HG02642 (cell line): ENCODE data around the gene RFC5.
"Not testable (repeated sequence)": the region's sequence is repeated elsewhere in the genome, so short reads cannot be mapped to it uniquely, and the experiment has no call there.

Source experiments
- ATAC-seq: cut with Tn5 transposase; IDR thresholded peaks from one replicate; pipeline ENCODE4 v1.9.1; 2021; ENCODE audit warnings: mild to moderate bottlenecking; ENCODE audit not compliant: unreplicated experiment, poor library complexity

Gene RFC5

DNA sequence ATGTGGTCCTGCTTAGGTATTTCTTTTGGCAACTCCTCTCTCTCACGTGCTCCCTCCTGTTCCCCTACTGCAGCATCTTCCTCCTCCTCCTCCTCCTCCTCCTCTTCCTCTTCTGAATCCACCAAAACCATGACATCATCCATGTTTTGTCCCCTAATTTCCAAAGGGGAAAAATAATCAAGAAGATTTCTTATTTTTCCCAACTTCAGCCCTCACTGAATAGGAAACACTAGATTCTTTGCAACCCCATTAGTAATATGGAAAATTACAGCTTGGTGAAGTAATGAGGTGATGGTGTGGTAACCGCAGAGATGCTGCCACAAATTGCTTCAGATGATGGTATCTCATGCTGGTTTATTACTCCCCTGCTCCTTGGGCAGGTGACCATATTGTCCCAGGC is 51.9 kb downstream of the RFC5 start:
- ATAC-seq, result no peak

DNA sequence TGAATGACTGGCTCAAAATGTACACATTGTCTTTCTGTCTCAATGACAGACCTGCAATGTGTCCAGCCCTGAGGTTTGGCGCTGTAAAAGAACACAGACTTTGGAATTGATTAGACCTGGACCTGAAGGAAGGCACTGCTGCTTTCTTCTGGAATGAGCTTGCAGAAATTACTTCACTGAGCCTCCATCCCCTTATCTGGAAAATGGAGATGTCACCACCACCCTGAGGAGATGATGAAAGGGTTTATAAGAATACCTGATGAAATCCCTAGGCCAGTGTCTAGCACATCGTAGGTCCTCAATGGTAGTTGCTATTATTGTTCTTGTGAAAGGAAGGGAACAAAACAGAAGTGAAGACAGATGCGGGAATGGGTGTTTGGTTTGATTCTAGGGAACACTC is 54.1 kb downstream of the RFC5 start:
- ATAC-seq, result no peak

DNA sequence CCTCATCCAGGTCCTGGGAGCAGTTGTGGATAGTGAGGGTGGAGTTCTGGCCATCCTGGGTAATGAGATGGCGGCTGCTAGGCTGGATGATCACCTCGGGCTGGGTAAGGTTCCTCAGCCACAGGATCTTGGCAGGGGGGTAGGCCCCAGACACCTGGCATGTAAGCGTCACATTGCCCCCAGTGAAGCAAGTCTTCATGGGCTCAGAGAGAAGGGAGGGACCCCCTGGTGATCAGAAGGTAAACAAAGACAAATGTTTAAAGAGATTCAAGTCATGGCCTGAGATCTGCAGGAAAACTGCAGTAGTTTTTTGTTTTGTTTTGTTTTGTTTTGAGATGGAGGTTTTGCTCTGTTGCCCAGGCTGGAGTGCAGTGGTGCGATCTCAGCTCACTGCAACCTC is 57.3 kb downstream of the RFC5 start:
- no peak for ATAC-seq

DNA sequence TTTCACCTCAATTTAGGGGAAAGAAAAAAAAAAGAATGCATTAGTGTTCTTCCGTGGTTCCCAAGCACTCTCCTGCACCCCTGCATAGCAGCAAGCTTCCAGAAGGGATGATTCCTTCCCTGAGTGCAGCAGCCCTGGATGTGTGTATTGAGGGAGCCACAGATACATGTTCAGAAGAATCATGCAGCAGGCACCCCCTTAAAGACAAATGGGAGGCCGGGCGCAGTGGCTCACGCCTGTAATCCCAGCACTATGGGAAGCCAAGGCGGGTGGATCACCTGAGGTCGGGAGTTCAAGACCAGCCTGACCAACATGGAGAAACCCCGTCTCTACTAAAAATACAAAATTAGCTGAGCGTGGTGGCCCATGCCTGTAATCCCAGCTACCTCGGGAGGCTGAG is 65.0 kb downstream of the RFC5 start:
- not testable (repeated sequence) for ATAC-seq
